DND-41 (cell line): ENCODE data around the gene DDX11.

Source experiments
- CTCF ChIP-seq: IDR thresholded peaks from 2 replicates; pipeline ENCODE4 v1.5.1; 2012; ENCODE audit warnings: borderline replicate concordance, low read length, moderate library complexity, mild to moderate bottlenecking; ENCODE audit not compliant: poor library complexity, severe bottlenecking; ENCODE audit errors: extremely low read depth
- EZH2 ChIP-seq: IDR thresholded peaks from 3 replicates; pipeline ENCODE4 v1.6.1; 2012; ENCODE audit warnings: borderline replicate concordance, low read depth, mild to moderate bottlenecking, moderate library complexity, low read length, inconsistent platforms; ENCODE audit not compliant: severe bottlenecking

GRCh38 chr12:31057671-31058070, 16.0 kb upstream of the DDX11 start:
- TF ChIP-seq CTCF (no peak), EZH2 (no peak)
